Spleen (tissue), 11 donors: Measurements from ENCODE around the gene ERMARD. TPM values are rescaled to one million over a fixed set of nuclear protein-coding genes. Genes with fewer than 3 reads are reported as not detected.
A peak's percentile ranks its signal among the peaks of the same experiment; 100 is the strongest.

ENCODE experiments used
- DNase-seq: peaks from one replicate; pipeline ENCODE4 v3.0.0-alpha.2; 2020
- H3K27ac ChIP-seq, 8 donors: fragments of 200-600 bp; sonication (generic) in 7 of 8; 1 replicate in 4 of 8; 2 replicates in 4 of 8; pipeline versions ENCODE4 v1.5.0 to v1.8.0; 2016 to 2021; ENCODE audit warnings: inconsistent platforms in 4 of 8, mild to moderate bottlenecking in 4 of 8, moderate library complexity in 1 of 8
- H3K27me3 ChIP-seq, 7 donors: fragments of 200-600 bp; sonication (generic) in 6 of 7; replicated peaks in 1 of 7; 1 replicate in 4 of 7; 2 replicates in 3 of 7; pipeline versions ENCODE4 v1.5.0 to v1.8.0; 2016 to 2021; ENCODE audit warnings: inconsistent platforms in 3 of 7, mild to moderate bottlenecking in 1 of 7
- H3K36me3 ChIP-seq, 6 donors: fragments of 200-600 bp; sonication (generic) in 5 of 6; 1 replicate in 4 of 6; 2 replicates in 2 of 6; pipeline versions ENCODE4 v1.5.0 to v1.8.0; 2016 to 2021; ENCODE audit warnings: inconsistent platforms in 2 of 6
- H3K4me1 ChIP-seq, 6 donors: fragments of 200-600 bp; sonication (generic) in 5 of 6; 1 replicate in 3 of 6; 2 replicates in 3 of 6; pipeline versions ENCODE4 v1.5.0 to v1.8.0; 2016 to 2021; ENCODE audit warnings: inconsistent platforms in 3 of 6
- H3K4me3 ChIP-seq, 8 donors: fragments of 200-600 bp; sonication (generic) in 7 of 8; 1 replicate in 4 of 8; 2 replicates in 4 of 8; pipeline versions ENCODE4 v1.5.0 to v1.8.0; 2016 to 2021; ENCODE audit warnings: inconsistent platforms in 4 of 8, mild to moderate bottlenecking in 4 of 8, moderate library complexity in 2 of 8
- H3K9me3 ChIP-seq, 8 donors: fragments of 200-600 bp; sonication (generic) in 7 of 8; 1 replicate in 4 of 8; 2 replicates in 4 of 8; pipeline versions ENCODE4 v1.5.0 to v1.8.0; 2016 to 2021; ENCODE audit warnings: inconsistent platforms in 4 of 8
- CTCF ChIP-seq, 11 experiments: fragments of 200-600 bp in 7 of 11; fragments of 450-650 bp in 4 of 11; sonication (generic) in 4 of 11; IDR thresholded peaks in 8 of 11; conservative IDR thresholded peaks in 3 of 11; 1 replicate in 7 of 11; 2 replicates in 4 of 11; pipeline versions ENCODE4 v1.4.0 to v1.8.0; 2016 to 2021; ENCODE audit warnings: antibody characterized with exemption in 11 of 11, inconsistent platforms in 4 of 11, mild to moderate bottlenecking in 1 of 11
- POLR2A ChIP-seq, 3 donors: fragments of 450-650 bp; IDR thresholded peaks; one replicate each; pipeline ENCODE4 v1.5.1; 2017; ENCODE audit warnings: antibody characterized with exemption in 3 of 3, mild to moderate bottlenecking in 1 of 3
- POLR2AphosphoS5 ChIP-seq, 3 donors: sonication (generic); formaldehyde crosslinking; IDR thresholded peaks; one replicate each; pipeline ENCODE4 v1.5.1; 2017; ENCODE audit warnings: antibody characterized with exemption in 3 of 3
- WGBS, 5 donors: extraction: QIAGEN DNeasy Blood & Tissue Kit in 3 of 5; methylation state at CpG; one replicate each; pipeline versions ENCODE4 v1.1.5 to v1.1.7; 2013 to 2018; 5-methylcytosine and 5-hydroxymethylcytosine counted together
- intact Hi-C: fragments of 100-400 bp; cut with DNase I; formaldehyde crosslinking; loops from one replicate; pipeline ENCODE4 v1.15.0; 2023; ENCODE audit warnings: low total_unique reads
- polyA plus RNA-seq, 3 donors: library from polyadenylated mRNA; stranded (reverse); fragments of 200-250 nt; gene quantifications; one replicate each; pipeline ENCODE4 v1.2.1, GENCODE V29; 2013
- total RNA-seq, 7 donors: library from RNA; depleted of rRNA in 3 of 7; stranded (reverse); fragments of >200 nt in 3 of 7; fragmentation: NEBNext Ultra II Directional in 4 of 7; extraction: Animal tissue kit (Norgen Biotek cat#: 25700) in 4 of 7; gene quantifications; one replicate each; pipeline versions ENCODE4 v1.1.0 to v1.2.1, GENCODE V29; 2016 to 2021
- donor health status: healthy with polysubstance abuse.
- donor health status: DM: no; HTN: no; CAD: no; lungs with moderate emphysema.
- donor health status: DM: no; HTN: no; CAD: no.
- donor health status: Bipolar disorder and iron deficiency.
- donor health status: healthy.
- donor health status: DM: no; HTN: no; CAD: no.
- donor health status: DM: yes; HTN: yes; CAD: no.

ERMARD gene
- total and polyA plus RNA-seq, 10 donors, result 23.1 to 87.3 (median 37.7) TPM

DNA sequence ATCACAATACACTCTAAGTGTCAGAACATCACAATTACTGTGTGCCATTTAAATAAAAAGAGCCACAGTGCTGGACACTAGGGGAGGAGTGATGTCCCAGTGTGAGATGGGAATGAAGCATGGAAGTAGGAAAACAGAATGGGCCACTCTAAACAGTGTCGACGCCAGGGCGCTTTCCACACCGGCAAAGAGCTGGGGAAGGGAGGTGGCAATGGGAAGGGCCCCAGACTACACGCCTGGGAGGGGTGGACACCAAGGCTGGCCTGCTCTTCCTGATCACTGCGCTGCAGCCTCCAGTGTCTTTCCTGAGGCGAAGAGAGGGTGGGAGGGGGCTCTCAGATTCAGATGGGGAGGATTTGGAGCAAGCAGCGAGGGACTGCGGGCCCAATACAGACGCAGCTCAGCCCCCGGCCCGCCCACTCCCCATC lies 75.9 kb downstream of the ERMARD start:
- no peak overlapping the region for H3K27ac ChIP-seq
- TF ChIP-seq POLR2A (IDR thresholded peaks at IDR 0.05), result no peak
- TF ChIP-seq CTCF (IDR thresholded peaks at IDR 0.05 in 8 of 11, conservative IDR thresholded peaks at IDR 0.05 in 3 of 11), result no peak
- TF ChIP-seq POLR2AphosphoS5 (IDR thresholded peaks at IDR 0.05), result no peak
- H3K4me3 ChIP-seq, result no peak overlapping the region
- peaks cover 0 to 11% (median 7%) of the 10 kb centered on the region in 6 donors for H3K4me1 ChIP-seq
- intact Hi-C loops, result no loop called here
- peaks cover 0 to 10% (median 2%) of the 10 kb centered on the region in 8 donors for H3K9me3 ChIP-seq
- peak; percentile 58 for DNase-seq
- peaks cover 0 to 62% (median 19%) of the 10 kb centered on the region in 7 donors for H3K27me3 ChIP-seq
- 59 to 71% (median 67%) methylated on average over 11 to 12 of the region's 12 CpGs for WGBS, 5 donors
- no peaks in the 10 kb centered on the region for H3K36me3 ChIP-seq

GRCh38 chr6:169828176-169828575 lies 76.8 kb downstream of the ERMARD start:
- intact Hi-C loops, result no loop called here
- Histone ChIP-seq H3K4me3 (no peak overlapping the region), H3K9me3 (peaks cover 0 to 10% (median 2%) of the 10 kb centered on the region in 8 donors), H3K4me1 (peaks cover 0 to 16% (median 10%) of the 10 kb centered on the region in 6 donors), H3K27ac (no peak overlapping the region), H3K27me3 (peaks cover 0 to 71% (median 21%) of the 10 kb centered on the region in 7 donors), H3K36me3 (no peaks in the 10 kb centered on the region)
- TF ChIP-seq CTCF (IDR thresholded peaks at IDR 0.05 in 8 of 11, conservative IDR thresholded peaks at IDR 0.05 in 3 of 11), result no peak
- no peak for TF ChIP-seq POLR2AphosphoS5 (IDR thresholded peaks at IDR 0.05)
- no peak for TF ChIP-seq POLR2A (IDR thresholded peaks at IDR 0.05)
- 75 to 90% (median 85%) methylated on average over 13 of the region's 13 CpGs for WGBS, 5 donors
- DNase-seq, result peak; percentile 41

GRCh38 chr6:169829786-169830185 lies 78.4 kb downstream of the ERMARD start:
- intact Hi-C loops, result loop anchor here (5.0 kb wide), 1 partner anchor 688 kb away; no protein-coding TSS in a partner anchor
- Histone ChIP-seq H3K27ac (no peak overlapping the region), H3K9me3 (peaks cover 0 to 10% (median 2%) of the 10 kb centered on the region in 8 donors), H3K4me3 (no peak overlapping the region), H3K36me3 (no peaks in the 10 kb centered on the region), H3K4me1 (peaks cover 0 to 16% (median 10%) of the 10 kb centered on the region in 6 donors), H3K27me3 (peaks cover 0 to 68% (median 21%) of the 10 kb centered on the region in 7 donors)
- TF ChIP-seq CTCF (IDR thresholded peaks at IDR 0.05 in 8 of 11, conservative IDR thresholded peaks at IDR 0.05 in 3 of 11) (no peak), POLR2A (IDR thresholded peaks at IDR 0.05) (no peak), POLR2AphosphoS5 (IDR thresholded peaks at IDR 0.05) (no peak)
- WGBS, 5 donors, result 60 to 82% (median 73%) methylated on average over 4 of the region's 4 CpGs
- DNase-seq, result peak; percentile 62

GRCh38 chr6:169830876-169831275 lies 79.5 kb downstream of the ERMARD start:
- 57 to 89% (median 81%) methylated on average over 7 to 12 of the region's 12 CpGs for WGBS, 5 donors
- Histone ChIP-seq H3K9me3 (peaks cover 0 to 10% (median 2%) of the 10 kb centered on the region in 8 donors), H3K36me3 (no peaks in the 10 kb centered on the region), H3K27me3 (peaks cover 0 to 64% (median 21%) of the 10 kb centered on the region in 7 donors), H3K4me1 (peaks cover 0 to 16% (median 10%) of the 10 kb centered on the region in 6 donors), H3K4me3 (no peak overlapping the region), H3K27ac (no peak overlapping the region)
- DNase-seq, result peak; percentile 71
- intact Hi-C loops, result loop anchor here (5.0 kb wide), 1 partner anchor 686 kb away; no protein-coding TSS in a partner anchor
- TF ChIP-seq POLR2AphosphoS5 (IDR thresholded peaks at IDR 0.05), result no peak
- no peak for TF ChIP-seq POLR2A (IDR thresholded peaks at IDR 0.05)
- no peak for TF ChIP-seq CTCF (IDR thresholded peaks at IDR 0.05 in 8 of 11, conservative IDR thresholded peaks at IDR 0.05 in 3 of 11)

Other genes starting within 250 kb of the ERMARD start
- 10 to 100 TPM; 30.7 to 69.5 (median 57.8) TPM for gene WDR27, start 49.6 kb upstream of the ERMARD start, total RNA-seq
- 10 to 100 TPM; 17.6 to 26.6 (median 22.6) TPM for gene WDR27, start 49.6 kb upstream of the ERMARD start, polyA plus RNA-seq
- gene C6orf120, start 49.5 kb upstream of the ERMARD start, total RNA-seq, result 10 to 100 TPM; 18.5 to 39.5 (median 24.8) TPM
- 10 to 100 TPM in 1 of 3 donors, 1 to 10 TPM in 2; 6.7 to 10.5 (median 9.8) TPM for gene C6orf120, start 49.5 kb upstream of the ERMARD start, polyA plus RNA-seq
- 100 to 1,000 TPM in 1 of 7 donors, 10 to 100 TPM in 6; 41.0 to 102 (median 67.3) TPM for gene PHF10, start 27.1 kb upstream of the ERMARD start, total RNA-seq
- gene PHF10, start 27.1 kb upstream of the ERMARD start, polyA plus RNA-seq, result 10 to 100 TPM; 36.7 to 53.9 (median 49.6) TPM
- 1 to 10 TPM; 2.8 to 3.8 (median 3.7) TPM for gene DYNLT2, start 50 bp upstream of the ERMARD start, total RNA-seq
- gene DYNLT2, start 50 bp upstream of the ERMARD start, polyA plus RNA-seq, result 1 to 10 TPM; 3.5 to 3.9 (median 3.6) TPM